DOHH2 (cell line): ENCODE results near the gene IRX4.

Experiments used
- H3F3A ChIP-seq: fragments of 200-600 bp; sonication (generic), shearing (Covaris generic); 2 replicates; pipeline ENCODE4 v1.6.0; 2016; ENCODE audit warnings: antibody characterized with exemption, mild to moderate bottlenecking; ENCODE audit not compliant: control insufficient read depth, insufficient read depth
- H3K27ac ChIP-seq: fragments of 200-600 bp; sonication (generic); 2 replicates; pipeline ENCODE4 v1.5.1; 2014; ENCODE audit warnings: low read depth, mild to moderate bottlenecking, low read length, moderate library complexity
- H3K27me3 ChIP-seq: fragments of 200-600 bp; sonication (generic); 2 replicates; pipeline ENCODE4 v1.6.1; 2014; ENCODE audit warnings: mild to moderate bottlenecking, low read length, mixed read lengths; ENCODE audit not compliant: control insufficient read depth
- H3K36me3 ChIP-seq: fragments of 200-600 bp; sonication (generic); 2 replicates; pipeline ENCODE4 v1.6.1; 2014; ENCODE audit warnings: mild to moderate bottlenecking, low read length, moderate library complexity, mixed read lengths; ENCODE audit not compliant: control insufficient read depth
- H3K4me1 ChIP-seq: fragments of 200-600 bp; sonication (generic); 2 replicates; pipeline ENCODE4 v1.6.1; 2014; ENCODE audit warnings: mild to moderate bottlenecking, low read length, mixed read lengths; ENCODE audit not compliant: control insufficient read depth
- H3K4me2 ChIP-seq: fragments of 200-600 bp; sonication (generic); 2 replicates; pipeline ENCODE4 v1.6.0; 2014; ENCODE audit warnings: mild to moderate bottlenecking, low read length, moderate library complexity
- H3K4me3 ChIP-seq: fragments of 200-600 bp; sonication (generic); 2 replicates; pipeline ENCODE4 v1.5.1; 2014; ENCODE audit warnings: mild to moderate bottlenecking, low read length, mixed read lengths
- H3K79me2 ChIP-seq: fragments of 200-600 bp; sonication (generic); 2 replicates; pipeline ENCODE4 v1.6.1; 2014; ENCODE audit warnings: mild to moderate bottlenecking, low read length, mixed read lengths; ENCODE audit not compliant: control insufficient read depth
- H3K9me2 ChIP-seq: fragments of 200-600 bp; sonication (generic); replicated peaks from 2 replicates; pipeline ENCODE4 v1.6.1; 2014; ENCODE audit warnings: mild to moderate bottlenecking, low read length, mixed read lengths; ENCODE audit not compliant: control insufficient read depth
- H3K9me3 ChIP-seq: fragments of 200-600 bp; sonication (generic); 2 replicates; pipeline ENCODE4 v1.6.1; 2014; ENCODE audit warnings: antibody characterized with exemption, low read length, mixed read lengths; ENCODE audit not compliant: control insufficient read depth, insufficient read depth
- H4K20me1 ChIP-seq: fragments of 200-600 bp; sonication (generic); 2 replicates; pipeline ENCODE4 v1.6.0; 2014; ENCODE audit warnings: low read depth, mild to moderate bottlenecking, antibody characterized with exemption, low read length, moderate library complexity; ENCODE audit not compliant: control insufficient read depth, insufficient read depth
- CTCF ChIP-seq: fragments of 200-600 bp; sonication (generic); IDR thresholded peaks from one replicate; pipeline ENCODE4 v1.5.1; 2014; ENCODE audit warnings: antibody characterized with exemption, mild to moderate bottlenecking, low read depth, low read length; ENCODE audit not compliant: poor library complexity, severe bottlenecking
- EZH2phosphoT487 ChIP-seq: fragments of 200-600 bp; sonication (generic); IDR thresholded peaks from 2 replicates; pipeline ENCODE4 v1.6.1; 2017; ENCODE audit warnings: borderline replicate concordance, mild to moderate bottlenecking, antibody characterized with exemption, low read length, moderate library complexity, mixed read lengths

Gene IRX4

GRCh38 chr5:1885404-1885755 is 2.7 kb upstream of the IRX4 start:
- no peak overlapping the region for H3K4me3 ChIP-seq
- H3K27me3 ChIP-seq = peaks cover 4% of the 10 kb centered on the region
- H3K27ac ChIP-seq = no peak overlapping the region
- H4K20me1 ChIP-seq = no peaks in the 10 kb centered on the region
- peaks cover 12% of the 10 kb centered on the region for H3K4me1 ChIP-seq
- no peak overlapping the region for H3K4me2 ChIP-seq
- no peaks in the 10 kb centered on the region for H3F3A ChIP-seq
- no peaks in the 10 kb centered on the region for H3K9me2 ChIP-seq
- H3K36me3 ChIP-seq = no peaks in the 10 kb centered on the region
- H3K9me3 ChIP-seq = no peaks in the 10 kb centered on the region
- no peaks in the 10 kb centered on the region for H3K79me2 ChIP-seq
- no peak for TF ChIP-seq EZH2phosphoT487
- TF ChIP-seq CTCF = no peak

GRCh38 chr5:1884678-1885403 is 2.1 kb upstream of the IRX4 start:
- Histone ChIP-seq H4K20me1 (no peaks in the 10 kb centered on the region), H3K9me3 (no peaks in the 10 kb centered on the region), H3K9me2 (no peaks in the 10 kb centered on the region), H3F3A (no peaks in the 10 kb centered on the region), H3K4me3 (no peak overlapping the region), H3K27me3 (peaks cover 3% of the 10 kb centered on the region; the same call in 1 of the 2 replicates), H3K4me2 (no peak overlapping the region), H3K79me2 (no peaks in the 10 kb centered on the region), H3K36me3 (no peaks in the 10 kb centered on the region), H3K4me1 (peaks cover 13% of the 10 kb centered on the region), H3K27ac (no peak overlapping the region)
- no peak for TF ChIP-seq CTCF
- no peak for TF ChIP-seq EZH2phosphoT487

GRCh38 chr5:1883925-1884677 is 1.4 kb upstream of the IRX4 start:
- Histone ChIP-seq H3K27me3 (no peaks in the 10 kb centered on the region), H3K4me2 (no peak overlapping the region), H3K9me2 (no peaks in the 10 kb centered on the region), H3K4me1 (peaks cover 12% of the 10 kb centered on the region), H3K4me3 (no peak overlapping the region), H3K79me2 (no peaks in the 10 kb centered on the region), H4K20me1 (no peaks in the 10 kb centered on the region), H3K9me3 (no peaks in the 10 kb centered on the region), H3K36me3 (no peaks in the 10 kb centered on the region), H3K27ac (no peak overlapping the region), H3F3A (no peaks in the 10 kb centered on the region)
- TF ChIP-seq CTCF (no peak), EZH2phosphoT487 (no peak)
